Activated CD4-positive, alpha-beta T cell treated with anti-CD3 and anti-CD28 coated beads, Interleukin-2, amount 10 ng/mL, durations not matched to agents 24 days and 14 days (primary cell): ENCODE results near the gene ATP10D. TPM values are rescaled to one million over a fixed set of nuclear protein-coding genes. Genes with fewer than 3 reads are reported as not detected.
"Not testable (repeated sequence)": the region's sequence is repeated elsewhere in the genome, so short reads cannot be mapped to it uniquely, and the experiment has no call there.

Experiments
- DNase-seq: peaks from one replicate; pipeline ENCODE4 v3.0.0; 2022
- H3K27ac Mint-ChIP-seq: one replicate; pipeline ENCODE4 v1.8.0; 2022; ENCODE audit warnings: mild to moderate bottlenecking, mixed read lengths
- H3K27me3 Mint-ChIP-seq: one replicate; pipeline ENCODE4 v1.8.0; 2022; ENCODE audit warnings: mixed read lengths
- H3K36me3 Mint-ChIP-seq: one replicate; pipeline ENCODE4 v1.8.0; 2022; ENCODE audit warnings: low read depth, mild to moderate bottlenecking, mixed read lengths
- H3K4me1 Mint-ChIP-seq: one replicate; pipeline ENCODE4 v1.8.0; 2021; ENCODE audit warnings: mixed read lengths
- H3K4me3 Mint-ChIP-seq: one replicate; pipeline ENCODE4 v1.8.0; 2022; ENCODE audit warnings: mild to moderate bottlenecking, moderate library complexity, mixed read lengths
- H3K9me3 Mint-ChIP-seq: one replicate; pipeline ENCODE4 v1.8.0; 2021; ENCODE audit warnings: mixed read lengths
- intact Hi-C: fragments of 100-400 bp; cut with micrococcal nuclease; formaldehyde crosslinking; loops from one replicate; pipeline ENCODE4 v1.15.1; 2023
- total RNA-seq: library from RNA; stranded (reverse); gene quantifications from 2 replicates; pipeline ENCODE4 v1.2.3, GENCODE V29; 2022

ATP10D gene
- total RNA-seq, 1 donor from 2014 or later = 1.3 TPM

GRCh38 chr4:47533689-47534347 lies 48.7 kb downstream of the ATP10D start:
- no peaks in the 10 kb centered on the region for H3K27me3 Mint-ChIP-seq
- no peak for DNase-seq
- intact Hi-C loops = loop anchor here (5.0 kb wide), 1 partner anchor 47 kb away; the partner anchor contains the start of gene ATP10D

GRCh38 chr4:47534772-47535171 lies 49.7 kb downstream of the ATP10D start:
- H3K27ac Mint-ChIP-seq = no peak overlapping the region
- intact Hi-C loops = loop anchor here (5.0 kb wide), 1 partner anchor 47 kb away; the partner anchor contains the start of gene ATP10D
- peaks cover 13% of the 10 kb centered on the region for H3K36me3 Mint-ChIP-seq
- H3K9me3 Mint-ChIP-seq = peaks cover 14% of the 10 kb centered on the region
- H3K27me3 Mint-ChIP-seq = no peaks in the 10 kb centered on the region
- no peak overlapping the region for H3K4me3 Mint-ChIP-seq
- peaks cover 38% of the 10 kb centered on the region for H3K4me1 Mint-ChIP-seq
- no peak for DNase-seq

More at GRCh38 chr4:47533689-47534347, 48.7 kb downstream of the ATP10D start:
- H3K9me3 Mint-ChIP-seq = peaks cover 22% of the 10 kb centered on the region
- H3K36me3 Mint-ChIP-seq = peaks cover 16% of the 10 kb centered on the region
- H3K4me1 Mint-ChIP-seq = peaks cover 38% of the 10 kb centered on the region
- no peak overlapping the region for H3K4me3 Mint-ChIP-seq
- H3K27ac Mint-ChIP-seq = peak overlapping the region; percentile 49

DNA sequence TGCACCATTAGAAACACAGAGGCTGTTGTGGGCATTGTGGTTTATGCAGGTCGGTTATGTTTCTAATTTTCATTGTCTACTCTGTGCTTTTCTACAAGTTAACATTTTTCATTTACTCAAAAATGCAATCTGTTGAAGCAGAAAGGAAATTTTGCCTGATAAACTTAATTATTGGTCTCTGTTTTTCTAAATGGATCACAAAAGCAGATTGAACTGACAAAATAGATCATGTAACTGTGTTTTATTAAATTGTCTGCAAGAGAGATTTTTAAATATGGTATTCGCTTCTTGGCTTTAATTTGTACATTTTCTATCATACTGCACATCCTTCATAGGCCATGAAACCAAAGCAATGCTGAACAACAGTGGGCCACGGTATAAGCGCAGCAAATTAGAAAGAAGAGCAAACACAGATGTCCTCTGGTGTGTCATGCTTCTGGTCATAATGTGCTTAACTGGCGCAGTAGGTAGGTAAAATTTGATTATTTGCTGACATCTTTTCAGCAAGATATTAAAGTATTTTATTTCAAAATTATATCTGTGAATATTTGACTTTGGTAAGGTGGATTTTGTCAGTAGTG lies 50.6 kb downstream of the ATP10D start:
- intact Hi-C loops = no loop called here
- H3K36me3 Mint-ChIP-seq = peaks cover 8% of the 10 kb centered on the region
- no peak overlapping the region for H3K4me3 Mint-ChIP-seq
- H3K9me3 Mint-ChIP-seq = peaks cover 5% of the 10 kb centered on the region
- no peak overlapping the region for H3K27ac Mint-ChIP-seq
- H3K27me3 Mint-ChIP-seq = no peaks in the 10 kb centered on the region
- DNase-seq = no peak
- peaks cover 32% of the 10 kb centered on the region for H3K4me1 Mint-ChIP-seq

DNA sequence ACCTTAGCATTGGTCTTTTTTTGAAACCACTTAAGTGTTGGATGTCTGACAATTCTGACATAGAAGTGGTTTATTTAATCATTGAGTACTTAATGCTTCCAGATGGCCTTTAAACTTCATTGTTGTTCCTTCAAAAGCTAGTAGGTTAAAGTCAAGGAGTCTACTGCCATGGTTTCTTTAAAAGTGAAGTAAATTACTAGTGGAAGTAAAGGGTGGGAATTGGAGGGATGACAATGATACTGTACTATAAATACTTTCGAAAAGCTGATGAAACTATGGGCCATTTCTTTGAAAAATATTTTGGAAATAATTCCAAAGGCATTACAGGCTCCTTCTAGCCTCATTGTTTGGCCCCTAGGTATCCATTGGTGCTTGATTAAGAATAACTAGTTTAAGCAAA lies 51.9 kb downstream of the ATP10D start:
- Mint-ChIP-seq H3K27me3 (no peaks in the 10 kb centered on the region), H3K36me3 (peaks cover 8% of the 10 kb centered on the region), H3K4me1 (peaks cover 20% of the 10 kb centered on the region), H3K4me3 (no peak overlapping the region), H3K27ac (no peak overlapping the region), H3K9me3 (peaks cover 4% of the 10 kb centered on the region)
- intact Hi-C loops = no loop called here
- no peak for DNase-seq

DNA sequence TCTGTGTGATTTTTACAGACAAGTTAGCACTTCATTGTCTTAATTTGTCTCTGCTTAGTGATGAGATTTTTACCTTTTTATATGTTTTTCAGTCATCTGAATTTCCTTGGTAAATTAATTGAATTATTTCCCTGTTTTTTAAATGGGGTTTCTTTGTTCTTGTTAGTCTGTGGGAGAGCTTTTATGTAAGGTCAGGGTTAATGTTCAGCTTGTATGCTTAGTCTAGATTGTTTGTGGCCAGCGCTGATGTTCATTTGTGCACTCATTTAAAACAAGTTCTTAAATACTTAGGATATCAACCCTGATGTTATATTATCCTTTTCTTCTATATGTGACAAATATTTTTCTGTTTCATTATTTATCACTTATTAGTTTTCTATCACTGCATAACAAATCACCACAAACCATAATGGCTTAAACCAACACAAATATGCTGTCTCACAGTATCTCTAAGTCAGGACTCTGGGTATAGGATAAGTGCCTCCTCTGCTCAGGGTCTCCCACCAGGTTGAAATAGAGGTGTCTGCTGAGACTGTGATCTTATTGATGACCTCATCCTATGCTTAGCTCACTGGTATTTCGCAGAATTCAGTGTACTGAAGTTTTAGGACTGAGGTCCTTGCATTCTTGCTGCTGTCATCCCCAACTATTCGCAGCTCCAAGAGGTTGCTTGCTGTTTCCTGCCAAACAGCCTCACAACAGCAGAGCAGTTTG lies 53.2 kb downstream of the ATP10D start:
- no peak overlapping the region for H3K27ac Mint-ChIP-seq
- peaks cover 4% of the 10 kb centered on the region for H3K9me3 Mint-ChIP-seq
- DNase-seq = no peak
- H3K36me3 Mint-ChIP-seq = peaks cover 8% of the 10 kb centered on the region
- no peak overlapping the region for H3K4me3 Mint-ChIP-seq
- intact Hi-C loops = no loop called here
- H3K27me3 Mint-ChIP-seq = no peaks in the 10 kb centered on the region
- H3K4me1 Mint-ChIP-seq = peaks cover 7% of the 10 kb centered on the region

GRCh38 chr4:47538825-47539154 lies 53.7 kb downstream of the ATP10D start:
- no peaks in the 10 kb centered on the region for H3K27me3 Mint-ChIP-seq
- no peak for DNase-seq
- peaks cover 5% of the 10 kb centered on the region for H3K4me1 Mint-ChIP-seq
- H3K36me3 Mint-ChIP-seq = peaks cover 8% of the 10 kb centered on the region
- no peak overlapping the region for H3K27ac Mint-ChIP-seq
- peaks cover 4% of the 10 kb centered on the region for H3K9me3 Mint-ChIP-seq
- no peak overlapping the region for H3K4me3 Mint-ChIP-seq
- intact Hi-C loops = no loop called here

GRCh38 chr4:47542640-47543039 lies 57.6 kb downstream of the ATP10D start:
- H3K36me3 Mint-ChIP-seq, H3K27me3 Mint-ChIP-seq, H3K4me1 Mint-ChIP-seq, DNase-seq, intact Hi-C loops, H3K4me3 Mint-ChIP-seq, H3K27ac Mint-ChIP-seq, H3K9me3 Mint-ChIP-seq: not testable (repeated sequence)

- Mint-ChIP-seq H3K36me3 (no peaks in the 10 kb centered on the region), H3K27me3 (no peaks in the 10 kb centered on the region), H3K4me1 (no peaks in the 10 kb centered on the region), H3K4me3 (no peak overlapping the region), H3K9me3 (peaks cover 8% of the 10 kb centered on the region), H3K27ac (no peak overlapping the region)
- intact Hi-C loops = no loop called here
- no peak for DNase-seq
Measured at GRCh38 chr4:47543331-47543730, 58.3 kb downstream of the ATP10D start.

GRCh38 chr4:47550357-47550756 lies 65.3 kb downstream of the ATP10D start:
- H3K9me3 Mint-ChIP-seq, H3K27me3 Mint-ChIP-seq, H3K4me1 Mint-ChIP-seq, intact Hi-C loops, DNase-seq, H3K27ac Mint-ChIP-seq, H3K36me3 Mint-ChIP-seq, H3K4me3 Mint-ChIP-seq: not testable (repeated sequence)

DNA sequence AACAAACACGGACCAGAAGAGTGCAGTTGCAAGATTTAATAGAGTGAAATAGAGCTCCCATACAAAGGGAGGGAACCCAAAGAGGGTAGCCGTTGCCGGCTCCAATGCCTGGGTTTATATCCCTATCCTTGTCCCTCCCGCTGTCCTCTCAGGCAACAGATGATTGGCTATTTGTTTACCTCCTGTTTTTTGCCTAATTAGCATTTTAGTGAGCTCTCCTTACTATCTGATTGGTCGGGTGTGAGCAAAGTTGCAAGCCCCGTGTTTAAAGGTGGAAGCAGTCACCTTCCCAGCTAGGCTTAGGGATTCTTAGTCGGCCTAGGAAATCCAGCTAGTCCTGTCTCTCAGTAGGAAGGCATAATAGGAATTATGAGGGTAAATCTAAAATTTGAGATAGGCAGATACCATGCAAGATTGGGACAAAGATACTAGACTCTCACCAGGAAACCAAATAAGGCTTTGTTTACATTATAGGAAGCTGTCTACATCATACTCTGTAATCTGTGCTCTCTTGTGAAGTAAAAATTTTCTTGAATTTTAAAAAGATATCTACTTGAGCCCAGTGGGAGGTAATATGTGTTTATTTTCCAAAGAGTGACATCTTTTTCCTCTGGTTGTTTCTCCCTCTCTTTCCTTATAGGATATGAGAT lies 65.9 kb downstream of the ATP10D start:
- Mint-ChIP-seq H3K4me1 (no peaks in the 10 kb centered on the region), H3K9me3 (peaks cover 4% of the 10 kb centered on the region), H3K4me3 (no peak overlapping the region), H3K27me3 (no peaks in the 10 kb centered on the region), H3K36me3 (no peaks in the 10 kb centered on the region), H3K27ac (no peak overlapping the region)
- intact Hi-C loops = no loop called here
- DNase-seq = no peak

DNA sequence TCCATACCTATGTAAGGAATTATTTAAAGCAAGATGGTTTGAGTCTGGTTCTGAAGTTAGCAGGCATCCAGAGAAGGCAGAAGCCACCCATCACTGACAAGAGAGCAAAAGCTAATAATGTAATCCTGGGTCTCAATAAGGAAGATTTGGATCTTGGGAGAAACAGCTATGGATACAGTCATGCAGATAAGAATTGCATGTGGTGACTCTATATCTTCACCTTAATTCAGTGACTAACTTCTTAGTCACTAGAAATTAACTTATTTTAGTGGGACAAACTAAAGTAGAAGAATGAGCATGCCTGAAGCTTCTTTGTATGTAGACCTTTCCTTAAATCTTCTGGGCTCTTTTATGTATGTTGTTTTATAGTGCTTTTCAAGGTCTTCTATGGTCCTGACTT lies 66.6 kb downstream of the ATP10D start:
- DNase-seq = no peak
- Mint-ChIP-seq H3K27me3 (no peaks in the 10 kb centered on the region), H3K4me1 (no peaks in the 10 kb centered on the region), H3K4me3 (no peak overlapping the region), H3K9me3 (no peaks in the 10 kb centered on the region), H3K36me3 (no peaks in the 10 kb centered on the region), H3K27ac (no peak overlapping the region)
- intact Hi-C loops = no loop called here

DNA sequence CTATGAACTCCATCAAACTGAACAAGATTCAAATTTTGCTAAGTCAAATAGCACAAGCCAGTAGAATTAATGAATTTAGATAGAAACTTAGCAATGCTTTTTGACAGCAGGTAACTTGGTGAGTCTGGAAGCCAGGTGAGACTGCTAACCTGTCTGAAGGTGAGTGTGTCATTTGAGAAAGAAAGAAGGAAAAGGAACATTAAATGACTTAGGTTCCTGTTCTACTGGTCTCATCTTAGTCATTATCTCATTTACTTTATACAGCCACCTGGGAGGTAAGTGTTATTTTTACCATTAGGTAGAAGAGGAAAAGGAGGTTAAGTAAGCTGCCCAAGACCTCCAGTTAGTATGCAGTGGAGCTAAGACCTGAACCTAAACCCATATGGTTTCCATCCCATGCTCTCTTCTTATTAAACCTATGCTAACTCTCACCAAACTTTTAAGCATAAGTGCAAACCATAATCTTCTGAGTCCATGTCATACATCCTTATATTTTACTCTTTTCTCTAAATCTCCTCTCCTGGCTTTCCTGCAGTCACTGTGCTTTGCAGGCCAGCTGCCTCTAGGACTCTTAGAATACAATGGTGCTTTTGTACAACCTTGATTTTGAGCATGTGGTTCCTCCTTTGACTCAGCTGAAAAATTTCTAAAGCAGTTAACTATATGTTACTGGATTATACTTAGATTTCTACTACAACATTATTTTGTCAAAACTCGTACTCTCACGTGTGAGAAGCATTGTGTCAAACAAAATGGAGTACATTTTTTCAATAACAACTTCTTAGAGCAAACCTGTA lies 68.5 kb downstream of the ATP10D start:
- Mint-ChIP-seq H3K4me3 (no peak overlapping the region), H3K4me1 (no peaks in the 10 kb centered on the region), H3K27me3 (no peaks in the 10 kb centered on the region), H3K9me3 (no peaks in the 10 kb centered on the region), H3K36me3 (no peaks in the 10 kb centered on the region), H3K27ac (no peak overlapping the region)
- no peak for DNase-seq
- intact Hi-C loops = no loop called here

DNA sequence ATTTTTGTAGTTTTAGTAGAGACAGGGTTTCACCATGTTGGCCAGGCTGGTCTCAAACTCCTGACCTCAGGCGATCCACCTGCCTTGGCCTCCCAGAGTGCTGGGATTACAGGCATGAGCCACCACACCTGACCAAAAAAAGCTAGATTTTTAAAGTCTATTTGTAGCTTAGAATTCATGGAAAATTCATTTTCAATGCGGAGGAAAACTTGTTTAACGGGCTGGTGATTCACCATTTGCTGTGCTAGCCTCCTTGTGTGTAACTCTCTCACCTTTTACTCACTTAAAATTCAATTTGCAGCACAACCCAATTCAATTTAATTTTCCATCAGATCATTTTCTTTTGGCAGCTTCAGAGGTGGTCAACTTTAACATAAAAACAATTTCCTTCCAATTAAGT lies 70.8 kb downstream of the ATP10D start:
- H3K9me3 Mint-ChIP-seq, intact Hi-C loops, H3K27ac Mint-ChIP-seq, H3K4me3 Mint-ChIP-seq, DNase-seq, H3K4me1 Mint-ChIP-seq, H3K36me3 Mint-ChIP-seq, H3K27me3 Mint-ChIP-seq: not testable (repeated sequence)
